Ecto neural progenitor cell (in vitro differentiated cells): ENCODE results near the gene KCNJ12.
A peak's percentile ranks its signal among the peaks of the same experiment; 100 is the strongest.
"Not testable (repeated sequence)": the region's sequence is repeated elsewhere in the genome, so short reads cannot be mapped to it uniquely, and the experiment has no call there.

Source experiments
- DNase-seq: peaks from one replicate; pipeline ENCODE4 v3.0.0-alpha.2; 2018; ENCODE audit warnings: low spot score

Gene KCNJ12

DNA sequence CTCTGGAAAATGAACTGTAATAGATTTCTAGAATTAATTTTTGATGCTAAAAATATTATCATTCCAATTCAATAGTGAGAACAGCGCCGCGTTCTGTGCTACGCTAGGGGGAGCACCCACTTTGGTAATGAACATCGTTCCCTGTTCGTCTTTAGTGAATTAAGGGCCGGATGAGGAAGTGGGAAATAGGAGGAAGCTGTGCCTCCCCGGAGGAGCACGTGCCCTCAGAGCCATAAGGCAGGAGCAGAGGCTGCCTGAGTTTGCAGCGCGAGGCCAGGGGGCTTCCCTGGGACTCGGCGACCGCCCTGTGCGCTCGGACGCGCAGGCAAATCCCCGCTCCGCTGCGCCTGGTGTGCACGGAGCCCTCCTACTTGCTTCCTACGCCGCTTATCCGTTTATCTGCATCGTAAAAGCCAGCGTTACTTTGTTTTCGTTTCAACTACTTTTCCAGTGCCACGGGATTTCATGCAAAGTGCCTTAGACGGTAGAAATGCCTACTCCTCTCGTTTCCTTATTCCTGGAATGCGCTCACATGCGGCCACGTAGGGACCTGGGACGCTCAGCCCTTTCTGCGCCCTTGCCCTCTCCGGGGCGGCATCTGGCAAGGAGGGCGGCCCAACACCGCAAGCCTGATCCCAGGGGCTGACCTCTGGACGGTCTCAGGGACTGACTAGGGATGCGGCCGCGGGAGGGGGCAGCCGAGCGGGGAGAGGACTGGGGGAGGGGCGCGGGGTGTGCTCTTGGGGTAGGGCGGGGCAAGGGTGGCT is 76.4 kb downstream of the KCNJ12 start:
- DNase-seq, result peak; percentile 67

DNA sequence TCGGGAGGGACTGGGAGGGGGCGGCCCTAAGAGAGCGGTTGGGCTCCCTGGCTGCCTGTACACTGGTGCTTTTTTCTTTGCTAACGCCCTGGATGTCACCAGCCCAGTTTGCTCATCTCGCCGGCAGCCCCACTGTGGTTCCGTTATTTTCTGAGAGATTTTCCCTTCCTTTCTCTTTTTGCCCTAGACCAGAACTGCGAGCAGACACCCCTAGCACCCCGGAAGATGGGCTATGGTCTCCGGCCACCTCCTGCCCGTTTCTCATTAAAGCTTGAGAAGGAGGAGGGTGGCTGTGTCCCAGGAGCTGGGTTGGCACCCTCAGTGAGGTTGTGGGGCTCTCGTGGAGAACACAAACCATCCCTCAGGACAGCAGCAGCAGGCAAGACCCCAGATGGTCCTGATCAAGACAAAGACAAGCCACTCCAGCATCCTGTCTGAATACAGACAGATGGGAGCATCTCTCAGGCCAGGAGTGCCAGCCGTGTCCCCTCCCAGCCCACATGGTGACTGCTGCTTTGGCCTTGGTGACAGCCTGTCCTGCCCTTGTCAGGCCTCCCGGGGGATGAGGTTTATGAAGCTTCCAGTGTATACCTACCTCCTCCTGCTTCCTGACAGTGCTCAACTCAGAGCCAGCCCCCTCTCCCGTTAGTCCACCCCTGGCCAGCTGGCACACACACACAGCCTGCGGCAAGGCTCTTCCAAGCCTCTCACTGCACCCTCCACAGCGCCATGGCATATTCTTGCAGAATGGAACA is 77.2 kb downstream of the KCNJ12 start:
- DNase-seq, result peak; percentile 49

DNA sequence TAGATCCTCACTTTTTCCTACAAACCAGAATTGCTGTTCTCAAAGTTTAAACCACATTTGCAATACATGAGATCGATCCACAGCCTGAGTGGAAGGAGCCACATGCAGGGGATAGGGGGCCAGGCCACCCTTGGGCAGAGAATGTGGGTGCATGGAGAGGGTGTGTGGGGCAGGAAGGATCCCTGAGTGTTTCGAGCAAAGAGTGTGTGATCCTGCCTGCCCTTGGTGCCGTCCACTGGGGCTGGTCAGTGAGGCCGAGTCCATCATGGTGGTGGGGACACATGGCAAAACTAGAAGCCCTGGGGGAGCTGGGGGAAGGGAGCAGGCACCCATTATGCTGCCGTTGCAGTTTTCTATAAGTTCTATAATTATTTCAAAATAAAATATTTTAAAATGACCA is 77.8 kb downstream of the KCNJ12 start:
- not testable (repeated sequence) for DNase-seq

DNA sequence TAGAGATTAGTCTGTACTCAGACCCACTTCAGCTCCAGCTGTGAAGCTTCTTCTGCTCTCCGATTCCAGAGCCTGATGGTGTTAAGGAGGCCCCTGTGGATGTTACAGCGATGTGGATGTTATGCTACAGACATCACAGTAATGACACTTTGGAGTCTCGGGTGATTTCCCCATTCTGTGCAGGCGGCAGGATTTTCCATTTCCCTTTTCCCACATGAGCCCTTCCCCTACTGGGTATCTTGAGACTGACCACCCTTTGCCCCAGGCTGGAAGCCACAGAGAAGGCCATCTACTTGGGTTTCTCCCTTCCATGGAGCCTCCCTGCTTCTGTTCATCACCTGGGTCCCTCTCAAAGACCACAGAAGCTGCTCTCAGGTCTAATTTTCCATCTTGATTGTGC is 78.3 kb downstream of the KCNJ12 start:
- DNase-seq, result no peak

DNA sequence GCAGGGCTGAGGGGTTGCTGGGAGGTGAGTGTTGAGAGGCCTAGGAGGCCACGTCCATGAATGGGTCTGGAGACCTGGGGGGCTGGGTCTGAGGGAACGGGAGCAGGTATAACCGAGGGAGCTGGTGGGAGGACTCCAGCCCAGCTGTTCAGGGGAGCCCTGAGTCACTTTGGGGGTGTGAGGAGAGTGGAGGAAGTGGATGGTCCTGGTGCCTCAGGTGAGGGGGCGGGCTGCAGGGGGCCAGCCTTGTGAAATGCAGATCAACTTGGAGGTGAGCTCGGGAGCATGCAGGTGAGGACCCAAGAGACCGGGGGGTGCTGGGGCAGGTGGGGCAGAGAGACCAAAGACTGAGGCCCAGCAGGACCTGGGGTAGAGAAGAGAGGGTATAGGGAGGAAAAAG is 79.6 kb downstream of the KCNJ12 start:
- DNase-seq, result no peak

DNA sequence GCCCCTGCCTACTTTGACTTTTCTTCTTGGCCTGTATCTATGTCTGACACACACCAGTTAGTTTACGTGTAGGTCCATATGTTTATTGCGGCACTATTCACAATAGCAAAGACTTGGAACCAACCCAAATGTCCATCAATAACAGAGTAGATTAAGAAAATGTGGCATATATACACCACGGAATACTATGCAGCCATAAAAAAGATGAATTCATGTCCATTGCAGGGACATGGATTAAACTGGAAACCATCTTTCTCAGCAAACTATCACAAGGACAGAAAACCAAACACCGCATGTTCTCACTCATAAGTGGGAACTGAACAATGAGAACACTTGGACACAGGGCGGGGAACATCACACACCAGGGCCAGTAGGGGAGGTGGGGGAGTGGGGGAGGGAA is 80.3 kb downstream of the KCNJ12 start:
- DNase-seq, result not testable (repeated sequence)

DNA sequence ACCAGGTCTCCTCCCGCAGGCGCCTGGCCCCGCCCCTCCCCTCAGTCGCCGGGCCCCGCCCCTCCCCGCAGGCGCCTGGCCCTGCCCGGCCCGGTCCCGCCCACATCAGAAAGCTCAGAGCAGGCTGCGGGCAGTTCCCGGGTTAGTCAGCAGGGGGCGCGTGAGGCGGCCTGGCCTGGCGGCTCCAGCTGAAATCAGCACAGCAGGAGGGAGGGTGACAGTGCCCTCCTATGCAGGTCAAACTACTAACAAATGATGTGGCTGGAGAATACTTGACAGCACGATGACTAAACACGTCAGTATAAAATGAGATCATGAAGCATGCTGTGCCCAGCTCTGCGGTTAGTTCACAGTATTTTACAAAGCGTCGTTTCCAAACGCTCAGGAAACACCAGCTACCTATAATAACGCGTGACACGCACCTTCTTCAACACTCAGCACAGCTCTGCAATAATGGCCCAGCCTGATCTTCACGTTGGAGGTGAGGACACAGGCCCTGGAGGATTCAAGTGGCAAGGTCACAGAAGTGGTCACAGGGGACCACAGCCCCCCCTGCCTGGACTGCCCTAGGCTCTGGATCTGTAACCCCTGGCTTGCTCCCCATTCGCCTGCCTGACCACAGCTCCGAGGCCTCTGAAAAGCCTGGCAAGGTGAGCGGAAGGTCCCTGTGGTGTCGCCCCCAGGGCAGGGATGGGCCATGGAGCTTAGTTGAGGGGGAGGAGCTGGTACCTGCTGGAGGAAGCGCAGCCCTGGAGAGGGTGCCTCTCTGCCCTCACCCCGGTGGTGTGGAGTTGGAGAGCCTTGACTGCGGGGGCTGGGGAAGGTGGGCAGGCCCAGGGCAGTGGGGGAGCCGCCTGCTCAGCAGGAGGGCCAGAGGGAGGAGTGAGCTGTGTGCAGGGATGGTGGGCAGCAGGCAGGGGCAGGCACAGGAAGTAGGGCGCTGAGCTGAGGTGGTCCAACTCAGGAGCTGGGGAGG is 81.2 kb downstream of the KCNJ12 start:
- peak; percentile 98 for DNase-seq

DNA sequence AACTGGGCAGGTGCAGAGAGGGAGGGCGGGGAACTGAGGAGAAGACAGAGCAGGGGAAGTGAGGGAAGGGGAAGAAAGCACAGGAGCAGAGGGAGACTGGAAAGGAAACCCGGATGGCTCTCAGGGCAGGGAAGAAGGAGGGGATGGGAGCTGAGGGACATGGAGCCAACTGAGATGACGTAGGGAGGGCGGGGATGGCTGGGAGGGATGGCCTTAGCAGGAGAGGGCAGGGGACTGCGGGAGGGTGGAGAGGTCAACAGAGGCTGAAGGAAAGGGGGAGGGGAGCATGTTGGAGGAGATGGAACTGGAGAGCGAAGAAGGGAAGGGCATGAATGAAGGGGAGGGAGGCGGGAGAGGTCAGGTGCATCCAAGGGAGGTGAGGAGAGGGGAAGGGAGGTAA is 81.9 kb downstream of the KCNJ12 start:
- DNase-seq, result peak; percentile 72

DNA sequence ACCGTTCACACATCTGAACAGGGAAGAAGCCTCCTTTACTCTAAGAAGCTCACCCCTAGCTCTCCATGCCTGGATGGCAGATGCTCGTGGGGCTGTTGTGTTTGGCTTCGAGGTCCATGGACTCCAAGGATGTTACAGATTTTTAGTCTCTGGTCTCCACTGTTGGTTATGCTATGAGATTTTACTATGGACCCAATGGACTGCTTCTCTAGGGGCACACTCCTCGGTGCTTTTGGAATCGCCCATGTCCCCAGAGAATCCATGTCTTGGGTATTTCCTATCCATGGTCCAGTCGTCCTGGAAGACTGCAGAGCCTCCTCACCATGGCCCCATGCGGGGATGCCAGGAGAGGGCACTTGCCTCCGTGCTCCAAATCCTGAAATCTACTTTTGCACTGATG is 83.4 kb downstream of the KCNJ12 start:
- DNase-seq, result peak; percentile 40

DNA sequence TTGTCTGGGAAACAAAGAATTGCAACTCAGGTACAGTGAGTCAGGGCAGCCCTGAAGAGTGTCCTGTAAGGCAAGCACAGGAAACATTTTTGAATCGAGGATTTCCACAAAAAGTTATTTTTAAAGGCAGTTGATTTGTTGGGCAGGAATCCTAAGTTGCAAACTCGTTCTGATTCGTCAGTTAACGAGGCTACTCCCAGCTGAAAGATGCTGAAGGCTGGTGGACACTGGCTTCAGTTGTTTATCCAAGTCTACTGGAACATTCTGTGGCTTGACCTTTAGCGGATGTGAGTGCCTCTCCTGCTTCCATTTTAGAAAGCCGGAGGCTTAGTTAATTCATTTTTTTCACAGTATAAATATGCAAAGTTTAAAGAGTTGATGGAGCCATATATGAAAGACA is 84.2 kb downstream of the KCNJ12 start:
- DNase-seq, result peak; percentile 11

DNA sequence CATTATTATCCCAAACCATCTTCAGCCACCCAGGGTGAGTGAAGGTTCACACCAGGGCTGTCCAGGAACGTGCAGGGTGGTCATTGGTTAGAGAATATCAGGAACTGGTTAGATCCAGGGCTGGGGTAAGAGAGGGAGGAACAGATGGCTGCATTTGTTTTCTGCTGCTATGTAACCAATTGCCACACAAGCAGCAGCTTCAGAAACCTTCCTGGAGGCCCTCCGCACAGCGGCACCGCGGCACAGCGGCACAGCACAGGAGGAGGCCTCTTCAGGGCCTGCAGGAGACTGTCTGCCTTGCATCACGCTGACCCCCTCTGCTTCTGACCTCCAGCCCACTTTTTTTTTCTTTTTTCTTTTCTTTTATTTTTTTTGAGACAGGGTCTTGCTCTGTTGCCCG is 86.1 kb downstream of the KCNJ12 start:
- DNase-seq, result peak; percentile 47

DNA sequence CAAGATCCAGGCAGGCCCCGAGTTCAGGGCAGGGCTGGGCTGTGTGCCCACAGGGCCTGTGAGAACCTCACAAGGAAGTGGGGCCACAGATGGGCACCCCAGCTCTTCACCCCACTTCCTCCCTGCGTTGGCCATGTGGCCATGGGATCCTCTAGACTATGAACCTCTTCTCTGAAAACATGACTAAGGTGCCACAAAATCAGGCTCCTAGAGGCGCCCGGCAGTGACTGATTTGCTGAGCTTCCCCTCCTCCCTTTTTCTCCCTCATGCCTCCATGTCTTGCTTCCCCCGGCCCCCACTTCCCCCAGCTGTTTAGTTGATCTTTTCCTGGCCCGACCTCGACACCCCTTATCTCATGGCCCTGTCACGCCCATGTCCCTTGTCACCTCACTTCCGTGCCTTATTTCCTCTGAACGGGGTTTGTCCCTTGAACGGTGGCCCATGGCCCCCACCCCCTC is 87.1 kb downstream of the KCNJ12 start:
- peak; percentile 36 for DNase-seq

DNA sequence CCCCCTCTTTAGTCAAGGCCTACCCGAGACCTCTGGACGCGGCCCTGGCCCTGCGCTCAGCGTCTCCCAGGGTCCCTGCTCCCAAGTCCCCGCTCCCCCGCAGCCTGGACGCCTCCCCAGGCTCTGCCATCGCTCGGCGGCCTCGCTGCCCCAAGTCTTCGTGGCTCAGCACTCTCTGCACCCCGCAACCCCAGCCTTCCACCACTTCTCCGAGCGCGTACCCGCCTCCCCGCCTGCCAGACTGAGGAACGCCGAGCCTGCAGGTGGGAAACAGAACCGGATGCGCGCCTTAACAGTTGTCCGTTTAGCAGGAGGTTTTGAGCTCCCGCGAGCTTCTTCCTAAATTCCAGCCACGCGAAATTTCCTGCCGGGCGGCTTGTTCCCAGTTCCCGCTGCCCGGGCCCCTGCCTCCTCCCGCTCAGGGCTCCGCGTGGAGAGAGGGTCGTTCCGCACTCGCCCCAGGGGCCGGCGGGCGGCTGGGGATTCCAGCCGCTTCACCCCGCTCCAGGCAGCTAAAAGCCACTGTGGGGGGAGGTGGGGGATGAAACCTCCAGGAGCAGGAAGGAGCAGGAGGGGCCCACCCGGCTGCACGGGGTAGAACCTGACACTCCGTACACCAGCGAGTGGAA is 87.7 kb downstream of the KCNJ12 start:
- peak; percentile 66 for DNase-seq

DNA sequence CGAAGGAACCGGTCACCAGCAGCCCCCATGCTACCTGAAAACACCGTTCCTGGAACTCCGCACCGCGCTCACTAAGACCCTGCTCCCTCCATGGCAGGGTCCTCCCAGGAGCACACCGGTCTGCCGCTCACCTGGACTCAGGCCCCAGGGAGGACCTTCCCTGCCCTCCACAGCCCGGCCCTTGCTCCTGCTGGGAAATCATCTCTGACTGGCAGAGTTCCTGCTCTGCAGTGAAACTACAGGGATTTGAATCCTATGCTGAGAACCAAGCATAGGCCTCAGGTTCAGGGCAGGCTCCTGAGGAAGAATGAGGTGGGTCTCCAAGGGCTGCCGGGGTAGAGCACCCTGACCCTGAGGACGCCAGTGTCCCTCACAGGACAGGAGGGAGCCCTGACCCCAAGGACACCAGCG is 88.5 kb downstream of the KCNJ12 start:
- peak; percentile 52 for DNase-seq

DNA sequence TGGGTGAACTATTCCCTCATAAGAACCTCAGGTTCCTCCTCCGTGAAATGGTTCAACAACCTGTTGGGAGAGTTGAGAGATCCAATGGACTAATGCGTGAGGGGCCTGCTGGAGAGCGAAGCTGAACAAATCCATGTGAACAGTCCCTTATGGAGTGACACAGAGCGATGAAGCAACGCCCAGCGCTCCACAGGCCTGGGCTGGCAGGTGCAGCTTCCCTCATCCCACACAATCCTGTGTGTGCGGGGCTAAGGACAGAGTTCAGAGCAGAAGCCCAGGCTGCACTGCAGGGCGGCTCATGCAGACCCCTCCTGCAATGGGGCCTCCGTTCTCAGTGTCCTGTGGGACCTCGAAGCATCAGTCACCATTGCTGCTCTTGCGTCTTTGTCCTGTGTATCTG is 90.4 kb downstream of the KCNJ12 start:
- peak; percentile 36 for DNase-seq

DNA sequence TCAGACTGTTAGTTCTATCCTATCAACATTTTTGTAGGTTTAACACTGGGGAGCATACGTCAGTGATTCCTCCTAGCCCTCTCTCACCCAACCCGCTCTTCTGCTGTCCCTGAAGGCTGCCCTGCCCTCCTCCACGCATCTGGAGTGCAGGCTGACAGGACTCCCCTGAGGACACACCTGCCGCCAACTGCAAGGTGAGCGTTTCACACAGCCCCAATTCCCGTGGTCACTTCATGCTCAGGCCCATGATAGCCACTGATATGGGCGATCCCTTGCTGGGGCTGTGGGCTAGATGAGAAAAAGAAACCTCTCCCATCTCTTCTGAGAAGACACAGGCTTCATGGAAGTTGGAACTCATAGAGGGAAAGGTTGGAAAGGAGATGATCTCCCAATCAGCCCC is 91.0 kb downstream of the KCNJ12 start:
- DNase-seq, result peak; percentile 34

DNA sequence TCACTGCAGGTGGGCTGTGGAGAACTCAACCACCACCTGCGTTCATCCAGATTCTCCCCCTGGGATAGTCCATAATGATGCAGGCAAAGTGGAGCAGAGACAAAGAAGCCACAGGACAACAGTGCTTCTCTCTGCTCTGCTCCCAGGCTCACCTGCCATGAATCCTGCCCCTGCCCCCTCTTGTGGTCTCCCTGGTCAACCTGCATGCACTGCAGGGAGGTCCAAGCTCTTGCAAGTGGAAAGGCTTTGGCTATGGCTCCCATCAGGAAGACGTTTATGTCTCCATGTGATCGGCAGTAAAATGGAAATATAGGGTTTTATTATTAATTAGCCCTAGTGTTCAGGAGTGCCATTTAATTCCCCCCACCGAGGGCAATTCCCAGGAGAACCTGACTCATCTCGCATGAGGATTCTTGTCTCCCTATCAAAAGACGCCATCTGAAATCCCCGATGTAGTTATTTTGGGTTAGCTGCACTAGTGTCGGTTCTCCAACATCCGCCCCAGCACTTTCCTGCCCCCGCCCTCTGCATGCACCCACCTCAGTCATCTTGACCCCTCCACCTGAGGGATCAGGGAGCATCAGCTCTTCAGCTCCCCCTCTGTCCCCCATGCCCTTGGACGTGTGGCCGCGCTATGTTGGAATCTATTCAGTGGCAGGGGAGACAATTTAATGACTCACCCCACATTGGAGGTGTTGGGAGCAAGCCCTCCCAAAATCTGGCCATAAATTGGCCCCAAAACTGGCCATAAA is 91.8 kb downstream of the KCNJ12 start:
- peak; percentile 41 for DNase-seq
